WTC11 (cell line): ENCODE results near the gene GSC2.

Source experiments
- ATF1 ChIP-seq: sonication (generic); formaldehyde crosslinking; IDR thresholded peaks from 2 replicates; pipeline ENCODE4 v1.8.1; 2023; ENCODE audit warnings: mild to moderate bottlenecking, moderate library complexity, missing genetic modification reagents
- ETV6 ChIP-seq: sonication (generic); formaldehyde crosslinking; IDR thresholded peaks from 2 replicates; pipeline ENCODE4 v1.8.1; 2022; ENCODE audit warnings: mild to moderate bottlenecking, missing genetic modification reagents
- ZNF416 ChIP-seq: fragments of 250-450 bp; sonication (Bioruptor Pico); IDR thresholded peaks from 2 replicates; pipeline ENCODE4 v1.9.0; 2021; ENCODE audit warnings: mild to moderate bottlenecking, inconsistent platforms
- TF ChIP-seq, protein P1 (sequence below): fragments of 200-600 bp; IDR thresholded peaks from 2 replicates; pipeline ENCODE4 v1.8.0; 2022; ENCODE audit warnings: antibody characterized with exemption
- TF ChIP-seq, protein P2 (sequence below): sonication (generic); formaldehyde crosslinking; IDR thresholded peaks from 2 replicates; pipeline ENCODE4 v1.8.0; 2022; ENCODE audit warnings: mild to moderate bottlenecking, missing genetic modification reagents

DNA sequence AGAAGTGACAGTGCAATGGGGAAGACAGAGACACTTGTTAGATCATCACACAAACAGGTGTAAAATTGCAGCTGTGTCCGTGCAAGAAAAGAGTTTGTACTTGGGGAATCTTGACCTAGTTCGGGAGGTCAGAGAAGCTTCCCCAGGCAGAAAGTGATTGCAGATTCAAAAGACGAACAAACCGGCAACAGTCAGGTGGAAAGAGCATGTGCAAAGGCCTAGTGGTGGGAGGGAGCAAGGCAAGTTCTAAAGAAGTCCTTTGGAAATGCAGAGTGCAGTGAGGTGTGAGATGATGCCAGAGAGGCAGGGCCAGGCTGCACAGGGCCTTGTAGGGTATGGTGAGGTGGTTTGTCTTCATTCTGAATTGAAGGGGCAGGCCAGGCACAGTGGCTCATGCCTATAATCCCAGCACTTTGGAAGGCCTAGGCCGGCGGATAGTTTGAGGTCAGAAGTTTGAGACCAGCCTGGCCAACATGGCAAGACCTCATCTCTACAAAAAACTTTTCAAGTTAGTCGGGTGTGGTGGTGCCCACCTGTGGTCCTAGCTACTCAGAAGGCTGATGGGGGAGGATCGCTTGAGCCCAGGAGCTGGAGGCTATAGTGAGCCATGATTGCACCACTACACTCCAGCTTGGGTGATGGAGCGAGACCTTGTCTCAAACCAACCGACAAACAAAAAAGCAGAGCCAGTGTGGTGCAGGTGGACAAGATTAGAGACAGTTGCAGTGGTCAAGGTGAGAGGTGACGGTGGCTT is 3.7 kb downstream of the GSC2 start:
- TF ChIP-seq, protein P1, sequence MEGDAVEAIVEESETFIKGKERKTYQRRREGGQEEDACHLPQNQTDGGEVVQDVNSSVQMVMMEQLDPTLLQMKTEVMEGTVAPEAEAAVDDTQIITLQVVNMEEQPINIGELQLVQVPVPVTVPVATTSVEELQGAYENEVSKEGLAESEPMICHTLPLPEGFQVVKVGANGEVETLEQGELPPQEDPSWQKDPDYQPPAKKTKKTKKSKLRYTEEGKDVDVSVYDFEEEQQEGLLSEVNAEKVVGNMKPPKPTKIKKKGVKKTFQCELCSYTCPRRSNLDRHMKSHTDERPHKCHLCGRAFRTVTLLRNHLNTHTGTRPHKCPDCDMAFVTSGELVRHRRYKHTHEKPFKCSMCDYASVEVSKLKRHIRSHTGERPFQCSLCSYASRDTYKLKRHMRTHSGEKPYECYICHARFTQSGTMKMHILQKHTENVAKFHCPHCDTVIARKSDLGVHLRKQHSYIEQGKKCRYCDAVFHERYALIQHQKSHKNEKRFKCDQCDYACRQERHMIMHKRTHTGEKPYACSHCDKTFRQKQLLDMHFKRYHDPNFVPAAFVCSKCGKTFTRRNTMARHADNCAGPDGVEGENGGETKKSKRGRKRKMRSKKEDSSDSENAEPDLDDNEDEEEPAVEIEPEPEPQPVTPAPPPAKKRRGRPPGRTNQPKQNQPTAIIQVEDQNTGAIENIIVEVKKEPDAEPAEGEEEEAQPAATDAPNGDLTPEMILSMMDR, result no peak
- TF ChIP-seq ATF1 (CRISPR knock-in tag) (no peak), ETV6 (CRISPR knock-in tag) (no peak), ZNF416 (CRISPR knock-in tag) (no peak)
- TF ChIP-seq, protein P2, sequence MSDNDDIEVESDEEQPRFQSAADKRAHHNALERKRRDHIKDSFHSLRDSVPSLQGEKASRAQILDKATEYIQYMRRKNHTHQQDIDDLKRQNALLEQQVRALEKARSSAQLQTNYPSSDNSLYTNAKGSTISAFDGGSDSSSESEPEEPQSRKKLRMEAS, result no peak
